GM20000 (cell line): ENCODE results near the gene MPEG1.

ENCODE experiments used
- DNase-seq: peaks from one replicate; pipeline ENCODE4 v3.0.0; 2012; ENCODE audit warnings: low spot score
- CTCF ChIP-seq: IDR thresholded peaks from 2 replicates; pipeline ENCODE4 v1.5.1; 2012; ENCODE audit warnings: mild to moderate bottlenecking, control low read depth; ENCODE audit errors: extremely low read depth, missing control alignments

The MPEG1 gene

GRCh38 chr11:59175091-59175501 is 37.6 kb downstream of the MPEG1 start:
- no peak for DNase-seq
- no peak for TF ChIP-seq CTCF

GRCh38 chr11:59174664-59175033 is 38.1 kb downstream of the MPEG1 start:
- TF ChIP-seq CTCF: no peak
- no peak for DNase-seq

- peak; percentile 41 for DNase-seq
- TF ChIP-seq CTCF: no peak
These were observed 38.6 kb downstream of the MPEG1 start for GRCh38 chr11:59173964-59174663.

- DNase-seq: no peak
- no peak for TF ChIP-seq CTCF
These were observed 39.4 kb downstream of the MPEG1 start for GRCh38 chr11:59173080-59173963.

- TF ChIP-seq CTCF: no peak
- peak; percentile 77 for DNase-seq
These were observed 40.2 kb downstream of the MPEG1 start for GRCh38 chr11:59172345-59173079.

- peak; percentile 97 for TF ChIP-seq CTCF
- peak; percentile 89 for DNase-seq
These were observed 41.0 kb downstream of the MPEG1 start, which contains the start of gene DTX4 for GRCh38 chr11:59171508-59172322. Gene DTX4, plus strand, starts transcription at chr11:59172132. Its CDS starts 464 bp downstream, at chr11:59172596.
